Measurements from ENCODE around the gene SPIRE2. TPM values are rescaled to one million over a fixed set of nuclear protein-coding genes. Genes with fewer than 3 reads are reported as not detected.

Gene SPIRE2
- total and polyA plus RNA-seq, 2 donors (not counting 1 experiment from before 2014, with no cell fraction given) = 0.59 to 3.8 TPM

DNA sequence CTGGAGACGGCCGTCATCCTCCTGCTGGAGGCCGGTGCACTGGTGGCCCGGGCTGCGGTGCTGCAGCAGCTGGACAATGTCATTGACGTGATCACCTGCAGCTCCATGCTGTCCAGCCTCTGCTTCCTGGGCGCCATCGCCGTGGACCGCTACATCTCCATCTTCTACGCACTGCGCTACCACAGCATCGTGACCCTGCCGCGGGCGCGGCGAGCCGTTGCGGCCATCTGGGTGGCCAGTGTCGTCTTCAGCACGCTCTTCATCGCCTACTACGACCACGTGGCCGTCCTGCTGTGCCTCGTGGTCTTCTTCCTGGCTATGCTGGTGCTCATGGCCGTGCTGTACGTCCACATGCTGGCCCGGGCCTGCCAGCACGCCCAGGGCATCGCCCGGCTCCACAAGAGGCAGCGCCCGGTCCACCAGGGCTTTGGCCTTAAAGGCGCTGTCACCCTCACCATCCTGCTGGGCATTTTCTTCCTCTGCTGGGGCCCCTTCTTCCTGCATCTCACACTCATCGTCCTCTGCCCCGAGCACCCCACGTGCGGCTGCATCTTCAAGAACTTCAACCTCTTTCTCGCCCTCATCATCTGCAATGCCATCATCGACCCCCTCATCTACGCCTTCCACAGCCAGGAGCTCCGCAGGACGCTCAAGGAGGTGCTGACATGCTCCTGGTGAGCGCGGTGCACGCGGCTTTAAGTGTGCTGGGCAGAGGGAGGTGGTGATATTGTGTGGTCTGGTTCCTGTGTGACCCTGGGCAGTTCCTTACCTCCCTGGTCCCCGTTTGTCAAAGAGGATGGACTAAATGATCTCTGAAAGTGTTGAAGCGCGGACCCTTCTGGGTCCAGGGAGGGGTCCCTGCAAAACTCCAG is 91.5 kb downstream of the SPIRE2 start:
- H3K27ac ChIP-seq (ENCODE audit: insufficient read depth, low read length) = no peak overlapping the region
- no peak overlapping the region for H3K4me2 ChIP-seq (ENCODE audit: extremely low read depth, insufficient read depth, low read length)
- TF ChIP-seq, protein P1, sequence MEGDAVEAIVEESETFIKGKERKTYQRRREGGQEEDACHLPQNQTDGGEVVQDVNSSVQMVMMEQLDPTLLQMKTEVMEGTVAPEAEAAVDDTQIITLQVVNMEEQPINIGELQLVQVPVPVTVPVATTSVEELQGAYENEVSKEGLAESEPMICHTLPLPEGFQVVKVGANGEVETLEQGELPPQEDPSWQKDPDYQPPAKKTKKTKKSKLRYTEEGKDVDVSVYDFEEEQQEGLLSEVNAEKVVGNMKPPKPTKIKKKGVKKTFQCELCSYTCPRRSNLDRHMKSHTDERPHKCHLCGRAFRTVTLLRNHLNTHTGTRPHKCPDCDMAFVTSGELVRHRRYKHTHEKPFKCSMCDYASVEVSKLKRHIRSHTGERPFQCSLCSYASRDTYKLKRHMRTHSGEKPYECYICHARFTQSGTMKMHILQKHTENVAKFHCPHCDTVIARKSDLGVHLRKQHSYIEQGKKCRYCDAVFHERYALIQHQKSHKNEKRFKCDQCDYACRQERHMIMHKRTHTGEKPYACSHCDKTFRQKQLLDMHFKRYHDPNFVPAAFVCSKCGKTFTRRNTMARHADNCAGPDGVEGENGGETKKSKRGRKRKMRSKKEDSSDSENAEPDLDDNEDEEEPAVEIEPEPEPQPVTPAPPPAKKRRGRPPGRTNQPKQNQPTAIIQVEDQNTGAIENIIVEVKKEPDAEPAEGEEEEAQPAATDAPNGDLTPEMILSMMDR (conservative IDR thresholded peaks at IDR 0.05 in 1 of 2, IDR thresholded peaks at IDR 0.05 in 1 of 2; ENCODE audit: low read depth in 1 of 2, low read length in 2 of 2) = no peak
- TF ChIP-seq EZH2 (IDR thresholded peaks at IDR 0.05; ENCODE audit: low read length, missing control alignments) = no peak
- no peak for DNase-seq (ENCODE audit: low read depth in 2 of 2)
- H3K4me1 ChIP-seq (ENCODE audit: control insufficient read depth, extremely low read depth, insufficient read depth, low read length) = peaks cover 24% of the 10 kb centered on the region
- no peak overlapping the region for H3K4me3 ChIP-seq (replicated peaks in 1 of 4; ENCODE audit: control extremely low read depth in 1 of 4, insufficient read depth in 1 of 4, low read depth in 3 of 4, low read length in 4 of 4)
- H3K79me2 ChIP-seq (ENCODE audit: control insufficient read depth, insufficient read depth, low read length) = peaks cover 15% of the 10 kb centered on the region
- peaks cover 1% of the 10 kb centered on the region for H3K36me3 ChIP-seq (ENCODE audit: control insufficient read depth, insufficient read depth, low read length)
- H3K27me3 ChIP-seq (ENCODE audit: control insufficient read depth, insufficient read depth, low read length) = no peaks in the 10 kb centered on the region
- H3K9me3 ChIP-seq (ENCODE audit: control insufficient read depth, insufficient read depth, low read depth, low read length) = no peaks in the 10 kb centered on the region
- no peaks in the 10 kb centered on the region for H4K20me1 ChIP-seq (ENCODE audit: control insufficient read depth, extremely low read depth, insufficient read depth, low read length)
- H2AFZ ChIP-seq (ENCODE audit: low read length) = no peak overlapping the region
- H3K9ac ChIP-seq (ENCODE audit: insufficient read depth, low read length) = no peak overlapping the region

DNA sequence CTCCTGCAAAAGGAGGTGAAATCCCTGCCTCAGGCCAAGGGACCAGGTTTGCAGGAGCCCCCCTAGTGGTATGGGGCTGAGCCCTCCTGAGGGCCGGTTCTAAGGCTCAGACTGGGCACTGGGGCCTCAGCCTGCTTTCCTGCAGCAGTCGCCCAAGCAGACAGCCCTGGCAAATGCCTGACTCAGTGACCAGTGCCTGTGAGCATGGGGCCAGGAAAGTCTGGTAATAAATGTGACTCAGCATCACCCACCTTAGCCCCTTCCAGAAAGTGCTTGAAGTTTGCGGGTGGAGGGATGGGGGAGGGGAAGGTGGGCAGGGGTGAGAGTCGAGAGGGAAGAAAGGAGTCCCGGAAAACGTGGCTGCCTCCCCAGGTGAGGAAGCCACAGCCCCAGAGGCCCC is 92.4 kb downstream of the SPIRE2 start:
- Histone ChIP-seq H3K27ac (ENCODE audit: insufficient read depth, low read length) (peak overlapping the region; percentile 99), H3K4me1 (ENCODE audit: control insufficient read depth, extremely low read depth, insufficient read depth, low read length) (peaks cover 26% of the 10 kb centered on the region), H3K79me2 (ENCODE audit: control insufficient read depth, insufficient read depth, low read length) (peaks cover 24% of the 10 kb centered on the region), H3K36me3 (ENCODE audit: control insufficient read depth, insufficient read depth, low read length) (no peaks in the 10 kb centered on the region), H3K27me3 (ENCODE audit: control insufficient read depth, insufficient read depth, low read length) (no peaks in the 10 kb centered on the region), H3K9ac (ENCODE audit: insufficient read depth, low read length) (no peak overlapping the region), H3K4me2 (ENCODE audit: extremely low read depth, insufficient read depth, low read length) (peak overlapping the region; percentile 37), H2AFZ (ENCODE audit: low read length) (no peak overlapping the region), H4K20me1 (ENCODE audit: control insufficient read depth, extremely low read depth, insufficient read depth, low read length) (no peaks in the 10 kb centered on the region), H3K9me3 (ENCODE audit: control insufficient read depth, insufficient read depth, low read depth, low read length) (no peaks in the 10 kb centered on the region), H3K4me3 (replicated peaks in 1 of 4; ENCODE audit: control extremely low read depth in 1 of 4, insufficient read depth in 1 of 4, low read depth in 3 of 4, low read length in 4 of 4) (peak overlapping the region in 1 of 4 experiments; percentile 94)
- DNase-seq (ENCODE audit: low read depth in 2 of 2) = peak in 1 of 2 donors; percentile 72
- TF ChIP-seq EZH2 (IDR thresholded peaks at IDR 0.05; ENCODE audit: low read length, missing control alignments) = no peak
- TF ChIP-seq, protein P1 (conservative IDR thresholded peaks at IDR 0.05 in 1 of 2, IDR thresholded peaks at IDR 0.05 in 1 of 2; ENCODE audit: low read depth in 1 of 2, low read length in 2 of 2) = no peak

Other genes with a start within 250 kb of the SPIRE2 start
- under 0.01 and 0.17 TPM in 2 replicates for gene DPEP1, start 214.8 kb upstream of the SPIRE2 start, total RNA-seq
- not detected in 2 replicates for gene DPEP1, start 214.8 kb upstream of the SPIRE2 start, polyA plus RNA-seq
- gene CHMP1A, start 170.8 kb upstream of the SPIRE2 start, total RNA-seq = 60.9 and 66.2 TPM in 2 replicates
- 61.0 and 65.3 TPM in 2 replicates for gene CHMP1A, start 170.8 kb upstream of the SPIRE2 start, polyA plus RNA-seq
- gene SPATA33, start 170.6 kb upstream of the SPIRE2 start, total RNA-seq = 1.5 and 2.0 TPM in 2 replicates
- gene SPATA33, start 170.6 kb upstream of the SPIRE2 start, polyA plus RNA-seq = 2.8 and 5.2 TPM in 2 replicates
- 37.5 and 41.9 TPM in 2 replicates for gene CDK10, start 141.8 kb upstream of the SPIRE2 start, total RNA-seq
- 22.9 and 27.3 TPM in 2 replicates for gene CDK10, start 141.8 kb upstream of the SPIRE2 start, polyA plus RNA-seq
- gene SPATA2L, start 126.8 kb upstream of the SPIRE2 start, total RNA-seq = 7.3 and 10.3 TPM in 2 replicates
- 1.7 and 1.8 TPM in 2 replicates for gene SPATA2L, start 126.8 kb upstream of the SPIRE2 start, polyA plus RNA-seq
- gene VPS9D1, start 107.6 kb upstream of the SPIRE2 start, total RNA-seq = 7.2 and 13.0 TPM in 2 replicates
- gene VPS9D1, start 107.6 kb upstream of the SPIRE2 start, polyA plus RNA-seq = 6.3 and 6.4 TPM in 2 replicates
- gene ZNF276, start 106.9 kb upstream of the SPIRE2 start, total RNA-seq = 12.7 and 12.8 TPM in 2 replicates
- 6.2 and 7.3 TPM in 2 replicates for gene ZNF276, start 106.9 kb upstream of the SPIRE2 start, polyA plus RNA-seq
- 1.8 and 5.1 TPM in 2 replicates for gene FANCA, start 11.8 kb upstream of the SPIRE2 start, total RNA-seq
- gene FANCA, start 11.8 kb upstream of the SPIRE2 start, polyA plus RNA-seq = 6.9 and 26.1 TPM in 2 replicates
- 171 and 176 TPM in 2 replicates for gene TCF25, start 45.1 kb downstream of the SPIRE2 start, total RNA-seq
- 150 and 158 TPM in 2 replicates for gene TCF25, start 45.1 kb downstream of the SPIRE2 start, polyA plus RNA-seq
- 3.1 and 4.3 TPM in 2 replicates for gene MC1R, start 90.4 kb downstream of the SPIRE2 start, total RNA-seq
- gene MC1R, start 90.4 kb downstream of the SPIRE2 start, polyA plus RNA-seq = 2.9 and 3.0 TPM in 2 replicates
- 253 and 294 TPM in 2 replicates for gene TUBB3, start 94.9 kb downstream of the SPIRE2 start, total RNA-seq
- 134 and 233 TPM in 2 replicates for gene TUBB3, start 94.9 kb downstream of the SPIRE2 start, polyA plus RNA-seq
- 68.8 and 102 TPM in 2 replicates for gene DEF8, start 120.3 kb downstream of the SPIRE2 start, total RNA-seq
- gene DEF8, start 120.3 kb downstream of the SPIRE2 start, polyA plus RNA-seq = 63.5 and 93.1 TPM in 2 replicates
- gene DBNDD1, start 191.0 kb downstream of the SPIRE2 start, total RNA-seq = 1.3 and 3.6 TPM in 2 replicates
- 2.1 and 7.4 TPM in 2 replicates for gene DBNDD1, start 191.0 kb downstream of the SPIRE2 start, polyA plus RNA-seq
- not detected in 2 replicates for gene PRDM7, start 248.9 kb downstream of the SPIRE2 start, total RNA-seq
- gene PRDM7, start 248.9 kb downstream of the SPIRE2 start, polyA plus RNA-seq = not detected in 2 replicates

Data from fibroblast of lung (primary cell).